Panc1 (cell line): ENCODE measurements around the gene PBX1. TPM values are rescaled to one million over a fixed set of nuclear protein-coding genes. Genes with fewer than 3 reads are reported as not detected.

Source experiments
- ATAC-seq: fragments of 200-7000 bp; cut with Tn5 transposase; 2 replicates; pipeline ENCODE4 v1.9.1; 2020; ENCODE audit warnings: mild to moderate bottlenecking, moderate library complexity
- BruUV-seq: library from RNA; stranded (reverse); fragments of 400-500 nt; replicated peaks from 2 replicates; lab custom pipeline; 2021; lab: Mats Ljungman, UMichigan
- CTCF ChIA-PET: fragments of 300-600 bp; sonication (Branson Sonifier 250); formaldehyde crosslinking; loops from one replicate; lab custom pipeline; 2022; ENCODE audit warnings: antibody characterized with exemption; lab: Charles Lee
- POLR2A ChIA-PET: fragments of 300-600 bp; sonication (Branson Sonifier 250); formaldehyde crosslinking; loops from one replicate; lab custom pipeline; 2022; ENCODE audit warnings: antibody characterized with exemption; lab: Charles Lee
- DNase-seq: peaks from one replicate; pipeline ENCODE4 v3.0.0-alpha.2; 2010; ENCODE audit warnings: low read depth, low spot score
- H3K27ac ChIP-seq: 2 replicates; pipeline ENCODE4 v1.5.1; 2011; ENCODE audit warnings: mild to moderate bottlenecking, low read length, inconsistent platforms
- H3K27me3 ChIP-seq: fragments of 200-500 bp; sonication (Bioruptor generic); 2 replicates; pipeline ENCODE4 v1.6.0; 2014; ENCODE audit warnings: low read length, inconsistent platforms; ENCODE audit not compliant: control insufficient read depth, insufficient read depth
- H3K36me3 ChIP-seq: fragments of 200-500 bp; sonication (Bioruptor generic); 2 replicates; pipeline ENCODE4 v1.5.1; 2014; ENCODE audit warnings: inconsistent platforms, mild to moderate bottlenecking, low read length, moderate library complexity; ENCODE audit not compliant: control insufficient read depth, insufficient read depth
- H3K4me1 ChIP-seq: 2 replicates; pipeline ENCODE4 v1.5.1; 2011; ENCODE audit warnings: inconsistent platforms, mild to moderate bottlenecking, low read length, moderate library complexity; ENCODE audit not compliant: control insufficient read depth, insufficient read depth
- H3K4me3 ChIP-seq, 2 experiments: 2 replicates each; pipeline ENCODE4 v1.5.1; 2011 to 2012; ENCODE audit warnings: low read depth in 2 of 2, low read length in 2 of 2, mild to moderate bottlenecking in 2 of 2, inconsistent platforms in 1 of 2, moderate library complexity in 1 of 2
- H3K9me3 ChIP-seq: fragments of 200-500 bp; sonication (Bioruptor generic); 2 replicates; pipeline ENCODE4 v1.5.1; 2014; ENCODE audit warnings: low read depth, mild to moderate bottlenecking, inconsistent platforms, low read length, moderate library complexity; ENCODE audit not compliant: control insufficient read depth, insufficient read depth
- POLR2AphosphoS5 ChIP-seq: IDR thresholded peaks from 2 replicates; pipeline ENCODE4 v1.6.1; 2012; ENCODE audit warnings: mild to moderate bottlenecking, low read depth, low read length, moderate library complexity
- REST ChIP-seq, 2 experiments: IDR thresholded peaks; 2 replicates each; pipeline ENCODE4 v1.6.1; 2011 to 2012; ENCODE audit warnings: low read depth in 2 of 2, control low read depth in 1 of 2, low read length in 1 of 2, mild to moderate bottlenecking in 1 of 2, moderate library complexity in 1 of 2; ENCODE audit not compliant: insufficient read depth in 1 of 2
- SIN3A ChIP-seq: IDR thresholded peaks from 2 replicates; pipeline ENCODE4 v1.6.1; 2012; ENCODE audit warnings: low read depth, mild to moderate bottlenecking, low read length, moderate library complexity, borderline replicate concordance; ENCODE audit not compliant: insufficient read depth
- TCF7L2 ChIP-seq: IDR thresholded peaks from 2 replicates; pipeline ENCODE4 v1.6.1; 2011; ENCODE audit warnings: mild to moderate bottlenecking, low read depth, low read length, inconsistent platforms
- in situ Hi-C: cut with HindIII; loops from 2 replicates; pipeline ENCODE4 v1.10.0; 2016; ENCODE audit warnings: low sequenced_read_pairs, low pct_unique_long_range_greater_than_20kb
- intact Hi-C: fragments of 100-400 bp; cut with micrococcal nuclease; formaldehyde crosslinking; loops from one replicate; pipeline ENCODE4 v1.10.0; 2022; ENCODE audit not compliant: unreplicated experiment
- total RNA-seq: library from RNA; stranded (reverse); gene quantifications from one replicate; pipeline ENCODE4 v1.2.1, GENCODE V29; 2021; ENCODE audit not compliant: unreplicated experiment
- TF ChIP-seq, protein P1 (sequence below): fragments of 450-650 bp; IDR thresholded peaks from 2 replicates; pipeline ENCODE4 v1.5.1; 2017; ENCODE audit warnings: mild to moderate bottlenecking

The PBX1 gene
- total RNA-seq, 1 experiment from 2014 or later, result 2.0 TPM

DNA sequence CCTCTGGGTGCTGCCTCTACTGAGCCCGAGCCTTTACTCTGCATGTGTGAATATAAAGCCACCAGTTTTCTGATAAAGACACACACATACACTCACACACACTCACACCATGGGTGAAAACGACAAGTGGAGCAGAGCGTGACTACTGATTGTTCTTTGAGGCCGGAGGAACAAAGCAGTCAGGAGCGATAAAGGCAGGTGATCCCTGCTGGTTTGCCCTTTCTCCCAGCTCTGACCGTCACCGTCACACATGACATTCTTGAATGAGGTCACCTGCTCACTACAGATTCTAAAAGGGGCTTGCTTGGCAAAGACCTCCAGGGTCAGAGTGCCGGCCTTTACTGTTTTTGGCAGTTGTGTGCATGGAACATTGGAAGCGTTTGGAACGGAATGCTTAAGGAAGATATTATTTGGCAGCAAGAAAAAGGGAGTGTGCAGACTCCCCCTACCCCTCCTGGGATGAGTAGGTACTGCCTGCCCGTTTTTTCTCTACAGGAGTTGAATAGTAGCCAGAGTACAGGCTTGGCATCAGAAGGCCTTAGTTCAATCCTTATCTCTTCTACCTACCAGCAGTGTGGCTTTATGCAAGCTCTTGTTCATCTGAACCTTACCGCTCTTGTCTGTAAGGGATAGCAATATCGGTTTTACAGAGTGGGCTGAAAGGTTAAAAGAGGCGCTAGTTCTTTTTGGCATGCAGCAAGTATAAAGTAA, 79.7 kb downstream of the PBX1 start:
- H3K27ac ChIP-seq, result no peak overlapping the region
- ATAC-seq (no peak), DNase-seq (no peak)
- H3K9me3 ChIP-seq, result no peaks in the 10 kb centered on the region
- POLR2A ChIA-PET, result no interaction called here
- intact Hi-C loops (no loop called here), in situ Hi-C loops (no loop called here)
- no peaks in the 10 kb centered on the region for H3K27me3 ChIP-seq
- no peaks in the 10 kb centered on the region for H3K36me3 ChIP-seq
- H3K4me1 ChIP-seq, result no peaks in the 10 kb centered on the region
- TF ChIP-seq POLR2AphosphoS5 (no peak), REST (IDR thresholded peaks at IDR 0.05; ENCODE audit: insufficient read depth in 1 of 2, low read depth in 2 of 2, low read length in 1 of 2) (no peak)
- TF ChIP-seq, protein P1, sequence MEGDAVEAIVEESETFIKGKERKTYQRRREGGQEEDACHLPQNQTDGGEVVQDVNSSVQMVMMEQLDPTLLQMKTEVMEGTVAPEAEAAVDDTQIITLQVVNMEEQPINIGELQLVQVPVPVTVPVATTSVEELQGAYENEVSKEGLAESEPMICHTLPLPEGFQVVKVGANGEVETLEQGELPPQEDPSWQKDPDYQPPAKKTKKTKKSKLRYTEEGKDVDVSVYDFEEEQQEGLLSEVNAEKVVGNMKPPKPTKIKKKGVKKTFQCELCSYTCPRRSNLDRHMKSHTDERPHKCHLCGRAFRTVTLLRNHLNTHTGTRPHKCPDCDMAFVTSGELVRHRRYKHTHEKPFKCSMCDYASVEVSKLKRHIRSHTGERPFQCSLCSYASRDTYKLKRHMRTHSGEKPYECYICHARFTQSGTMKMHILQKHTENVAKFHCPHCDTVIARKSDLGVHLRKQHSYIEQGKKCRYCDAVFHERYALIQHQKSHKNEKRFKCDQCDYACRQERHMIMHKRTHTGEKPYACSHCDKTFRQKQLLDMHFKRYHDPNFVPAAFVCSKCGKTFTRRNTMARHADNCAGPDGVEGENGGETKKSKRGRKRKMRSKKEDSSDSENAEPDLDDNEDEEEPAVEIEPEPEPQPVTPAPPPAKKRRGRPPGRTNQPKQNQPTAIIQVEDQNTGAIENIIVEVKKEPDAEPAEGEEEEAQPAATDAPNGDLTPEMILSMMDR, result no peak
- CTCF ChIA-PET, result no interaction called here
- BruUV-seq, result no TSS peak
- H3K4me3 ChIP-seq, result no peak overlapping the region

DNA sequence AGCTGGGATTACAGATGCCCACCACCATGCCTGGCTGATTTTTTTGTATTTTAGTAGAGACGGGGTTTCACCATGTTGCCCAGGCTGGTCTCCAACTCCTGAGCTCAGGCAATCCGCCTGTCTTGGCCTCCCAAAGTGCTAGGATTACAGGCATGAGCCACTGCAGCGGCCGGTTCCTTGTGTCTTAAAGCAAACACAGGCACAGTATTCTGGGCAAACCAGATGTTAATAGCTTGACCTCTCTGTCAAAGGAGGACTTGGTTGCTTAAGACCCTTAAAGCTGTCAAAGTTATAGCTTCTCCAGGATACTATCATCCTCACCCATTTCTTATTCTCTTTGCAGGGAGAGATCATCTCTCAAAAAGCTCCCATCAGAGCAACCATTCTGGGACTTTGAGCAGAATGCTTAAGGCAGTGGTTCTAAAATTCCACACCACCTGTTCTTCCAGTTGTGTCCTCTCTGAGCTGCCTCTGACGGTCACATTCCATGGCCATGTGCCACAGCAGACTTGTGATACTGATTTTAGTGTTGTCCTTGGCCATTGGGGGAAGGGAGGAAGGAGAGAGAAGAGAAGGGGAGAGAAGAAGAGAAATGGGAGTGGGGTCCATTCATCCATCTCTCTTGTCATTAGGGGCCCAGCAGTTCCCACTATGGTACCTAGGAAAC, 81.8 kb downstream of the PBX1 start:
- ATAC-seq, result no peak
- Histone ChIP-seq H3K36me3 (no peaks in the 10 kb centered on the region), H3K27ac (no peak overlapping the region), H3K4me1 (no peaks in the 10 kb centered on the region), H3K4me3 (no peak overlapping the region), H3K27me3 (no peaks in the 10 kb centered on the region), H3K9me3 (no peaks in the 10 kb centered on the region)
- TF ChIP-seq TCF7L2, result no peak
- TF ChIP-seq REST (IDR thresholded peaks at IDR 0.05; ENCODE audit: insufficient read depth in 1 of 2, low read depth in 2 of 2, low read length in 1 of 2), result no peak
- TF ChIP-seq, protein P1, result no peak
- no peak for TF ChIP-seq POLR2AphosphoS5
- no peak for TF ChIP-seq SIN3A
- intact Hi-C loops (no loop called here), in situ Hi-C loops (no loop called here)
- no peak for DNase-seq
- CTCF ChIA-PET, result no interaction called here
- BruUV-seq, result no TSS peak
- POLR2A ChIA-PET, result no interaction called here
